Left ventricle myocardium inferior (tissue), 1 donor: ENCODE results near the gene CYP27C1. TPM values are rescaled to one million over a fixed set of nuclear protein-coding genes. Genes with fewer than 3 reads are reported as not detected.

Experiments used
- DNase-seq: peaks from one replicate; pipeline ENCODE4 v3.0.0-alpha.2; 2020
- H3K27ac ChIP-seq: fragments of 200-600 bp; replicated peaks from 2 replicates; pipeline ENCODE4 v1.8.0; 2021
- H3K27me3 ChIP-seq: fragments of 200-600 bp; 2 replicates; pipeline ENCODE4 v1.8.0; 2021; ENCODE audit warnings: low read depth
- H3K36me3 ChIP-seq: fragments of 200-600 bp; 2 replicates; pipeline ENCODE4 v1.8.0; 2021
- H3K4me1 ChIP-seq: fragments of 200-600 bp; 2 replicates; pipeline ENCODE4 v1.8.0; 2021
- H3K4me3 ChIP-seq: fragments of 200-600 bp; 2 replicates; pipeline ENCODE4 v1.8.0; 2021; ENCODE audit warnings: mild to moderate bottlenecking, moderate library complexity
- H3K9me3 ChIP-seq: fragments of 200-600 bp; replicated peaks from 2 replicates; pipeline ENCODE4 v1.8.0; 2021
- intact Hi-C: fragments of 100-400 bp; cut with micrococcal nuclease; formaldehyde crosslinking; loops from one replicate; pipeline ENCODE4 v1.11.0; 2022
- total RNA-seq: library from RNA; stranded (reverse); fragmentation: NEBNext Ultra II Directional; extraction: Animal tissue kit (Norgen Biotek cat#: 25700); gene quantifications from one replicate; pipeline ENCODE4 v1.2.1, GENCODE V29; 2021
- TF ChIP-seq, protein P1 (sequence below): fragments of 200-600 bp; IDR thresholded peaks from 2 replicates; pipeline ENCODE4 v1.8.0; 2021; ENCODE audit warnings: antibody characterized with exemption, mild to moderate bottlenecking, borderline replicate concordance
- donor health status: DM: no; HTN: yes; CAD: no; lungs with severe emphysema.

The CYP27C1 gene
- total RNA-seq, 1 donor from 2014 or later = 0.11 TPM

DNA sequence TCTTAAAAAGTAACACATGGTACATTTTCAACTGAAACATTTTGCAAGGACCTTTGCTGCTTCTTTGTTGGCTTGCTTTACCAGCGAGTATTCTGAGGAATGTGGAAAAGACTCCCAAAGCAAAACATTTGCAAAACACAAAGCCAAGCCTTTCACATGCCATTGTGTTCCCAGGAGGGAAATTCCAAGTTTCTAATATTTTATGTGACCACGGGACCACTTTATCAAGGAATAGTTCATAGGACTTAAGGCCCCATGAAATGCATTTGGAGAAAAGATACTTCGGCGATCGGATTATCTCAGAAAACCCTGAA lies 26.2 kb downstream of the CYP27C1 start:
- TF ChIP-seq, protein P1, sequence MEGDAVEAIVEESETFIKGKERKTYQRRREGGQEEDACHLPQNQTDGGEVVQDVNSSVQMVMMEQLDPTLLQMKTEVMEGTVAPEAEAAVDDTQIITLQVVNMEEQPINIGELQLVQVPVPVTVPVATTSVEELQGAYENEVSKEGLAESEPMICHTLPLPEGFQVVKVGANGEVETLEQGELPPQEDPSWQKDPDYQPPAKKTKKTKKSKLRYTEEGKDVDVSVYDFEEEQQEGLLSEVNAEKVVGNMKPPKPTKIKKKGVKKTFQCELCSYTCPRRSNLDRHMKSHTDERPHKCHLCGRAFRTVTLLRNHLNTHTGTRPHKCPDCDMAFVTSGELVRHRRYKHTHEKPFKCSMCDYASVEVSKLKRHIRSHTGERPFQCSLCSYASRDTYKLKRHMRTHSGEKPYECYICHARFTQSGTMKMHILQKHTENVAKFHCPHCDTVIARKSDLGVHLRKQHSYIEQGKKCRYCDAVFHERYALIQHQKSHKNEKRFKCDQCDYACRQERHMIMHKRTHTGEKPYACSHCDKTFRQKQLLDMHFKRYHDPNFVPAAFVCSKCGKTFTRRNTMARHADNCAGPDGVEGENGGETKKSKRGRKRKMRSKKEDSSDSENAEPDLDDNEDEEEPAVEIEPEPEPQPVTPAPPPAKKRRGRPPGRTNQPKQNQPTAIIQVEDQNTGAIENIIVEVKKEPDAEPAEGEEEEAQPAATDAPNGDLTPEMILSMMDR = no peak
- peak overlapping the region; percentile 11 for H3K4me3 ChIP-seq
- H3K9me3 ChIP-seq = peaks cover 13% of the 10 kb centered on the region
- no peaks in the 10 kb centered on the region for H3K36me3 ChIP-seq
- no peaks in the 10 kb centered on the region for H3K4me1 ChIP-seq
- no peak overlapping the region for H3K27ac ChIP-seq
- peaks cover 54% of the 10 kb centered on the region for H3K27me3 ChIP-seq
- DNase-seq = no peak
- intact Hi-C loops = no loop called here

- H3K4me1 ChIP-seq = no peaks in the 10 kb centered on the region
- intact Hi-C loops = no loop called here
- TF ChIP-seq, protein P1 = no peak
- H3K4me3 ChIP-seq = no peak overlapping the region
- peaks cover 13% of the 10 kb centered on the region for H3K9me3 ChIP-seq
- no peak for DNase-seq
- H3K27me3 ChIP-seq = peaks cover 60% of the 10 kb centered on the region
- no peaks in the 10 kb centered on the region for H3K36me3 ChIP-seq
- H3K27ac ChIP-seq = no peak overlapping the region
These were observed 26.7 kb downstream of the CYP27C1 start for GRCh38 chr2:127193164-127193966.

DNA sequence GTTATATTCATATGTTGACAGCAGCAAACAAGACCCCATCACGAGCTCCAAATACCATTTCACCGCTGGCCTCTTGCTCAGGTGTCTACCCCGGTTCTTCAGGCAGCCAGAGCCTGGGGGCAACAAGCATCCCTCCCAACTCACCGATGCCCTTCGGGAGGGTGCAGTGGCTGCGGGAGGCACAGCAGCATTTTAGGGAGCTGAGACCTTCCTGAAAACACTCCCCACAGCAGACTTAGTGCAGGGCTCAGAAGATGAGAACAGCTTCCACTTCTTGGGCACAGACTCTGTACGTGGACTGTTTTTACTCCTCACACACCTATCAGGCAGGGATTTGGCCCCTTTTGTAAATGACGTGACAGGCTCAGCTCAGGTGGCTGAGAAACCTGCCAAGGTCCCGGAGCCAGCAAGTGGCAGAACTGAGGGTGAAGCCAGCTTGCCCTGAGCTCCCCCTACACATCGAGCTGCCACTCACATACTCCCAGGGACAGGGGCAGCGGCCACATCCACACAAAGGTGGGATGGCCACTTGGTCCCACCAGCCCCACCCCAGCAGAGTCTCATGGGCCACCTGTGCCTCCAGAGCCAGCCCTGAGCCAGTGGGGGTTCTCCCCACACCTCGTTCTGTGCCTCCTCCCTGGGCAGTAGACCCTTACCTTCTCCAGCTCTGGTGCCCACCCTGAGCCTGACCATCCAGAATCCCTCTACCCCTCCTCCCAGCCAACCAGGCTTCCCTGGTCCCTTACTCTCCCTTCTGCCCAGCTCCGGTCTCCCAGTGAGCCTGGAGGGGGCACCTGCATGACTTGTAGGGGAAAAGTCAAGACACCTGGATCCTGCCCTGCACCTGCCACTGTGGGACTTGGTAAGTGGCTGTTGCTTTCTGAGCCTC lies 28.5 kb downstream of the CYP27C1 start:
- intact Hi-C loops = no loop called here
- Histone ChIP-seq H3K4me3 (no peak overlapping the region), H3K27ac (no peak overlapping the region), H3K36me3 (no peaks in the 10 kb centered on the region), H3K4me1 (no peaks in the 10 kb centered on the region), H3K9me3 (peaks cover 10% of the 10 kb centered on the region), H3K27me3 (peaks cover 77% of the 10 kb centered on the region)
- DNase-seq = no peak
- TF ChIP-seq, protein P1 = no peak

DNA sequence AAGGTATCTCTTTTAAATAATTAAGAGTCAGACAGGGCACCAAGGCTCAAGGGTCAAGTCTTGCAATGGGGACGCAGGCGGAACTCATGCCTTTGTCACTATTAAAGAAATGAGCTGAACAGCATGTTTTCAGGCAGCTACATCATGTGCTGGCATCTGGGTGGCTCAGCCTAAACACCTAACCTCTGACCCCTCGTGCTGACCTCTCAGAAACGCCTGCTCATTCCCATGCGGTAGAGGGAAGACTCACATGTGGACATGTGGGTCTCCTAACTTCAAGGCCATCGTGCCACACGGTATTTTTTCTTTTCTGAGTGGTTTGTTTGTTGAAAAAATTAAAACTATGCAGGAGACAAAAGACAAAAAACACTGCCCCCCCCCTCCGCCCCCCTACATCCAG lies 31.3 kb downstream of the CYP27C1 start:
- intact Hi-C loops = no loop called here
- H3K27ac ChIP-seq = no peak overlapping the region
- no peaks in the 10 kb centered on the region for H3K36me3 ChIP-seq
- peaks cover 68% of the 10 kb centered on the region for H3K27me3 ChIP-seq
- TF ChIP-seq, protein P1 = no peak
- DNase-seq = no peak
- H3K4me3 ChIP-seq = no peak overlapping the region
- peaks cover 6% of the 10 kb centered on the region for H3K9me3 ChIP-seq
- H3K4me1 ChIP-seq = peaks cover 6% of the 10 kb centered on the region

GRCh38 chr2:127187831-127188230 lies 32.3 kb downstream of the CYP27C1 start:
- H3K36me3 ChIP-seq = no peaks in the 10 kb centered on the region
- no peak overlapping the region for H3K4me3 ChIP-seq
- TF ChIP-seq, protein P1 = no peak

More at GRCh38 chr2:127187831-127188230, 32.3 kb downstream of the CYP27C1 start:
- intact Hi-C loops = no loop called here
- no peak for DNase-seq
- no peak overlapping the region for H3K27ac ChIP-seq
- H3K27me3 ChIP-seq = peaks cover 62% of the 10 kb centered on the region
- H3K9me3 ChIP-seq = peaks cover 6% of the 10 kb centered on the region
- H3K4me1 ChIP-seq = peaks cover 6% of the 10 kb centered on the region
